ENCODE measurements around the gene DCPS.

DCPS gene

DNA sequence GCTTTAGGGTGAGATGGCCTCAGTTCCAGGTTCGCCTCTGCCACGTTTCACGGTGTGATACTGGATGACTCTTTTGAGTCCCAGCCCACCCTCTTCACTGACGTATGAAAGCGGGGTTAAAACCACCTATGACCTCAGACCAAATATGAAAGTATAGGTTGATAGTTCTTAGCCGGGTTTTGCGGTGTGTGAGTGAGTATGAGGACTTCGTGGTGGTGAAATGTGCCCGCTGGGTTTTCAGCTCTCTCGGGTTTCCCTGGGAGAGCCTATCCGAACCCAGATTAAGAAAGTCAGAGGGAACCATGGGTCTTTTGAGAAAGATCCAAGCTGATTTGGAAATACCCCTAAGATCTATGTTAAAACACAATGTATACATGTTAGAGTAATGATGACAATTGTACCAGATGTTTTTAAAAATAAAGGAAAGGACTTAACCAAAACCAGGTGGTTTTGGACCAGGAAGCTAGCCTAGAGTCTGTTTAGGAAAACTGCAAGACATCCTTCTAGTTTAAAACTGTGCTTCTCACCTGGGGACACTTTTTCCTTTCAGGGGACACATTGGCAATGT, 25.9 kb downstream of the DCPS start:
- DNase-seq, result no peak

DNA sequence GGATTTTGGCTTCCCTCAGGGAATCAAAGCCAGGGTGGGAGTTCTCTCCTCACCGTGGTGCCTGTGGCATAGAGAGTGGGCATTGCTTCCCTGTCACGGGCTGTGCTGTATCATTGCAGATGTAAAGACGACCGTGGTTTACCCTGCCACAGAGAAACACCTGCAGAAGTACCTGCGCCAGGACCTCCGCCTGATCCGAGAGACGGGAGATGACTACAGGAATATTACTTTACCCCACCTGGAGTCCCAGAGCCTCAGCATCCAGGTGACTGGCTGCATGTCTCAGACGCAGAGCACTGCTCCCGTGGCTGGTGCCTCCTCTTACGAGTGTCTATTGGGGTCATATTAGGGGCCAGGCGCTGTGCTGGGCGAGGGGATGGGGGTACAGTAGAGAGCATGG, 27.4 kb downstream of the DCPS start:
- no peak for DNase-seq

DNA sequence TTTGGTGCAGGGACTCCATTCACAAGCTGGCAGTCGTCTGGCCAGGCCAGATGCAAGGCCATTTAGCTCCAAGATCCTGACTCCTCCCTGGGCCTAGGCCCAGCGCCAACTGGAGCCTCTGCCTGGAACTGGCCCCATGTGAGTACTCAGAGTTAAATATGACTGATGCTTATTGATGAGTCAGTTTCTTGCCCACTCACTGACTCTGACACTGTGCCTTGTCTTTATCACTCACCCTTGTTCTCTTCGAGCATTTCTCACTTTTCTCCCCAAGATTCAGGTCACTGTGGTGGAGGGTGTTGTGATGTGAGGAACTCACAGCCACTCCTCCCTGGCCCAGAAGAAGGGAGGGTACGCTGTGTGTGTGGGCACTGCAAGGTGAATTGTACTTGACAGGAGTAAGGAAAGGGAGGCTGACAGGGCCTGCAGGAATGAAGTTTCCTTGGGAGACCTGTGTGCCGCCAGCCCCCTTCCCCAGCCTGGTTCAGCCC, 28.4 kb downstream of the DCPS start:
- no peak for DNase-seq

DNA sequence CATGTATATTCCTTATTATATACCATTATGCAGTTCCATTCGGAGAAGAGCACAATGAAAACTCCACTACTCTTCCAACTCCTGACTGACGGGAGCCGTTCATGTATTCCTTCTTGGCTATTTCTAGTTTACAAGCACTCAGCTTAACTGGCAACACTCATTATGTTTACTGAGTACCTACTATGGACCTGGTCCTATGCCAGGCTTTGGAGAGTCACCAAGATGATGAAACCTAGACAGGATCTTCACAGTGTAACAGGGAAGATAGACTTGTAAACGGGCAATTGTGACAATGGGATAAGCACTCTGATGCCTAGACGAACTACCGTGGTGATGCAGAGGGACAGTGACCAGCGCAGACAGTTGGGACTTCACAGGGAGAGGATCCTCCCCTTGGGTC, 29.3 kb downstream of the DCPS start:
- no peak for DNase-seq

DNA sequence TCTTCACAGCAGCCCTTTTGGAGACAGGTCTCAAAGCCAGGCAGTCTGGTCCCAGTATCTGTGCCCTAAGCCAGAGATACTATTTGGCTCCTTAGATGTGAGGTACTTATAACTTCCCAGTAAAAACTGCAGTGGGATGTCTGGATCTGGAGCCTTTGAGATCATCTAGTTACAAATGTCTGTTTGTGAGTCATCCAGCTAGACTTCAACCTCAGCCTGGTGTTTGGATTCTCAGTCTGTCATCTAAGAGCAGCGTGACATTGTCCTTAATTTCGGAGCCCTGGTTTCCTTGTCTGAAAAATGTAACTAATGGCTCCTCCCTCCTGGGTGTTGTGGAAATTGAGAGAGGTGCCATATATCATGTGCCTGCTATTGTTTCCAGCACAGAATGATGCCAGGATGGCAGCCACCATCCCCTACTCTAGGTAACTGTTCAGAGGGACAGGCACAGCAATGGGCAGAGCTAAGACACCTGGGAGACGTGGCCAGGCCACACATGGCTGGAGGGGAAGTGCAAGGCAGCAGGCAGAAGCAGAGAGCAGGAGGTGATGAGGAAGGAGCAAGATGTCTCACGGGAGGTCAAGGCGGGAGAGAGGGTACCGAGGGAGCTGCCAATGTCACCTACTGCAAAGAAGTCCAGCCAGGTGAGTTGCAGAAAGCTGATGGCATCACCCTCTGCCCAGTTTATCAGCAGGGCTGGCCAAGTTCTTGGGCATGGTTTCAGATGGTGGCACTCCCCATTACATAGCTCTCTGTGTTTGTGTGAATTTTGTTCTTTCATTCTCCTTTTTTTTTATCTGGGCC, 31.0 kb downstream of the DCPS start:
- no peak for DNase-seq

DNA sequence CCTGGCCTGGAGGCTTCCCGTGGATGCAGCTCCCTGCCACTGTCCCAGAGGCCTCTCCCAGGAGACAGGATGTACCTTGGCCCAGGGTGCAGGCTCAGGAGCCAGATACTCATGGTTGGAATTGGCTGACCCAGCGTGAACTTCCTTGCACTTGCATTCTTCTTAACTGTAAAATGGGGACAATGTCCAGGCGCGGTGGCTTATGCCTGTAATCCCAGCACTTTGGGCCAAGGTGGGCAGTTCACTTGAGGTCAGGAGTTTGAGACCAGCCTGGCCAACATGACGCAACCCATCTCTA, 31.6 kb downstream of the DCPS start:
- DNase-seq, result no peak

GRCh38 chr11:126336138-126336541, 32.3 kb downstream of the DCPS start:
- no peak for DNase-seq

DNA sequence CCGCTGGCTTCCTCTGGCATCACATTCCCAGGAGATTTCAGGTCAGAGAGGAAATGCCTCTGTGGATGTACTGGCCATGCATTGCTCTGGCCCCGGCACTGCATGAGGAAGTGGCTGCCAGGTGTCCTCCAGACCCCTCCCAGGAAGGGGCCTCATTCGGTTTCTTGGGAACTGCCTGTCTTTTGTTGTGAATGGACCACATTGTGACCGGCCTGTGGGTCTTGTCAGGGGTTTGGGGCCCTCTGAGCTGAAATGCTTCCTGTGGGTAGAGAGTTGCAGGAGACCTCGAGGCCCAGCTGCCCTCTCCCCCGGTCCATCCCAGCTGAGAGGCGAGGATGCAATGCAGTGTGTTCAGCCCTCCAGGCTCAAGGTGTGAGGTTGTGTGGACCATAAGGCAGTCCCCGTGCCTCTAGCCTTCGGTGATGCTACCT, 32.8 kb downstream of the DCPS start:
- DNase-seq, result no peak

DNA sequence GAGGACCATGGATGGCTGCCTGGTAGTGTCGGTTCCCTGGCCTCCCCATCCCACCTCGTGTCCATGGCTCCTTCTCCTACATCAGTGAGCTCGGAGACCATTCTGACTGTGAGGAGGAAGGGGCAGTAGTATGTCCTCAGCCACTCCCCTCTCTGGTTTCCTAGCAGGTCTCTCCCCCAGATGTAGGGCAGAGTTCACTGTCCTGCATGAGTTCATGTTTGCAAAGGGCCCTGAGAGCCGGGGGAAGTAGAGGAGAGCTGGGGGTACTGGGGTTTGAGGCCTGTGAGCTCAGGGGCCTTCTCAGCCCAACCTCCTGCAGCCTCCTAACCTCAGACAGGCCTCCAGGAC, 33.2 kb downstream of the DCPS start:
- DNase-seq, result no peak

- DNase-seq, result no peak
Measured at GRCh38 chr11:126337474-126338241, 33.8 kb downstream of the DCPS start.

- DNase-seq, result no peak
Measured at GRCh38 chr11:126338346-126339055, 34.6 kb downstream of the DCPS start.

DNA sequence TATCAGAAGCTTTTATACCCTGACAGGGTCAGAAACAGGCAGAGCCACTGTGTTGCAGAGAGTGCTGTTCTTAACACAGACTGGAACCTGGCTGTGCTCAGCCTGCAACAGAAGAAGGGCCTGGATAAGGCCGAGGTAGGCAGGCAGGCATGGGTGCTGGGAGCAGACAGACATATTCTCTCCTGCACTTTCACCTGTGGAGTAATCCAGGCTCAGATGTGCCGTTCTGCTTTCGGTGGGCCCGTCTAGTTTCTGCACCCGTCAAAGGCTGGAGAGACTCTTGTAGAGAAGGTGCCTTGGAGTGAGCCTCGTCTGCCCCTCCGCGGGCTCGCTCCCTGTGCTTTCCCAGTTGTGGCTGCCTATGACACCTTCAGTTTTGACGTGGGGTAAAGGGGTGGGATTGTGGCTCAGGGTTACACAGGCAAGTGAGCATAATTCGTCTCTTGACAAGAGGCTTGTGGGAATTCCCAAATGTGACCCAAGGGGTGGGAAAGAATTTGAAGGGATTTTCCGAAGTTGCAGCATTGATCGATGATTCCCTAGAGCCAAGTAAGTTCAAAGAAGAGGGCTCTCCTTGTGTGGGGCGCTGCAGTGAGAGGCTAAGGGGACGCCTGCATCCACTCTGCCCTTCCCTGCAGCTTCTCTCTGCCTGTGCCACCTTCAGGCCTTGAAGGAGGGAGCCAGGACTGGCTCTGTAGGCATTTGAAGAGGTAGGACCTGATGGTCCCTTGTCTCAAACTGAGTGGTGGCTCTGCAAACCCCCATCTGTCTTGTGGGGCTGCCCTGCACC, 35.4 kb downstream of the DCPS start:
- DNase-seq, result no peak

DNA sequence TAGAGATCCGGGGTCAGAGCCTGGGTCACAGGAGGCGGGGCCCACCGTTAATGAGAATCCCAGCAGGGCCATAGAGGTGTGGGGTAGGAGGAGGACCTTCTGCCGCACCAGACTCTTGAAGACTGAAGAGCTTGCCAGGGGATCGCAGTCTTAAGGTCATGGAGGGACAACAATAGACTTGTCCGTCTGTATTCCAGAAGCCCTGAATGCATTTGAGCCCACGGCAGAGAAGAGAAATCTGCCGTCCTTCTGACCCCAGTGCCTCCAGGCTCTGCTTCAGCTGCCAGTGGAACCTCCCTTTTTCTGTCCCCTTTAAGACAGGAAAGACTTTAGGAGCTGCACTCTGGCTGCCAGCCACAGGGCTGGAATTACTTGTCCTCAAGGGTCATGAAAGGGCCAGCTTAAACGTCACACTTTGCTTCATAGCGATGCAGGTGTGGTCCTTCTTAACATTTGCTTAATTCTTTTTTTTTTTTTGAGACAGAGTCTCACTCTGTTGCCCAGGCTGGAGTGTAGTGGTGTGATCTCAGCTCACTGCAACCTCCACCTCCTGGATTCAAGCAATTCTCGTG, 36.1 kb downstream of the DCPS start:
- DNase-seq, result no peak

DNA sequence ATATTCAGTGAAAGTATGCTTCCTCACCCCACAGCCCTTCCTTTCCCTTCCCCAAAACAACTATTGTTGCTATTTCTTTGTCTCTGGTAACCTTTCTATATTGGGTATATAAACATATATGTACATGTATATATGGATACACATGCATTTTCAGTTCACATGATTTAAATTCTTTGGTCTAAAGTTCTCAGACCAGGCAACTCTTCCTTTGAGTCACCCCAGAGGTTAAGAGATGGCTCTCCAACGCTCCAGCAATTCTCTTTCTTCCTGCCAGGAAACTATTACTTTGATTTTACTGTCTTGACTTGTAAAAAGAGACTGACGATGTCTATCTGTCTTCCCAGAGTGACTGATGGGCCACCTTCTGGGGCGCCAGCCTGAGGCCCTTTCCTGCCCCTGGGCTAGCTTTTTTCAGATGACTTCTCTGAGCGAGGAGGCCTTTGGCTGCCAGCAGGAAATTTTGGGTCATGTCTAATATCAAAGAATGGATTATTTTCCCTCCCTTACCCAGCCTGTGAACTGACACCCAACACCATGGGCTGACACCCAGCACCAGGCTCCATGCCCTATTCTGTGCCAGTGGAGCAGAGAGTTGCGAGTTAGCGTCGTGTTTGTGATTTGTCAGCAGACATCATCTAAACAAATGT, 37.2 kb downstream of the DCPS start:
- no peak for DNase-seq

DNA sequence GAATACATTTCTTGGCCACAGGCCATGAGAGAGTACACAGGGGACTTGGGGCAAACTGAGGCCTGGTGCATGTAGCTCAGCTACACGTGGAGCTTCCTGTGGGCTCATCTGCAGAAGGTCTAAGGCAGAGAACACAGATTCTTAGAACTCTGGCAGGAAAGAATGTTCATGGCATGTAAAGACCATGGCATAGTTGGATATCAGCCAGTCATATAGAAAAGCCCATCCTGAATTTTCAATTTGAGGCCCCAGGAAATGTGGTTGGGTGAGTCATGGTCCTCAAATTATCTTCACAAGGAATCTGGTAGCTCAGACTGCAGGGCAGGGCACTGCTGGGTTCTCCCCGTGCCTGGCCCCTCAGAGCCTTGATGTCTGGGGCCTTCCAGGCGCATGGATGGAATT, 37.9 kb downstream of the DCPS start:
- no peak for DNase-seq

DNA sequence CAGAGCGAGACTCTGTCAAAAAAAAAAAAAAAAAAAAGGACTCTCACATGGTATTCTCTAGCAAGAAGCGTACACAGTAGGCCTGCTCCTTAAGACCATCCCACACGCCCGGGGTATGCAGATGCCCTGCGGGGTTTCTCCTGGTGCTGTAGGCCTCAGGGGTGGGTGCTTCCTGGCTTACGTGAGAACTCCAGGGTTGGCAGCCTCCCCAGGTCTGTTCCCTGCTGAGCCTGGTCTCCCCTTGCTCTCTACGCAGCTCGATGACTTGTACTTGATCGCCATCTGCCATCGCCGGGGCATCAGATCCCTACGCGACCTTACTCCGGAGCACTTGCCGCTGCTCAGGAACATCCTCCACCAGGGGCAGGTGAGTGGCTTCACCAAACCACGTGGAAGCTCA, 39.2 kb downstream of the DCPS start:
- DNase-seq, result no peak

DNA sequence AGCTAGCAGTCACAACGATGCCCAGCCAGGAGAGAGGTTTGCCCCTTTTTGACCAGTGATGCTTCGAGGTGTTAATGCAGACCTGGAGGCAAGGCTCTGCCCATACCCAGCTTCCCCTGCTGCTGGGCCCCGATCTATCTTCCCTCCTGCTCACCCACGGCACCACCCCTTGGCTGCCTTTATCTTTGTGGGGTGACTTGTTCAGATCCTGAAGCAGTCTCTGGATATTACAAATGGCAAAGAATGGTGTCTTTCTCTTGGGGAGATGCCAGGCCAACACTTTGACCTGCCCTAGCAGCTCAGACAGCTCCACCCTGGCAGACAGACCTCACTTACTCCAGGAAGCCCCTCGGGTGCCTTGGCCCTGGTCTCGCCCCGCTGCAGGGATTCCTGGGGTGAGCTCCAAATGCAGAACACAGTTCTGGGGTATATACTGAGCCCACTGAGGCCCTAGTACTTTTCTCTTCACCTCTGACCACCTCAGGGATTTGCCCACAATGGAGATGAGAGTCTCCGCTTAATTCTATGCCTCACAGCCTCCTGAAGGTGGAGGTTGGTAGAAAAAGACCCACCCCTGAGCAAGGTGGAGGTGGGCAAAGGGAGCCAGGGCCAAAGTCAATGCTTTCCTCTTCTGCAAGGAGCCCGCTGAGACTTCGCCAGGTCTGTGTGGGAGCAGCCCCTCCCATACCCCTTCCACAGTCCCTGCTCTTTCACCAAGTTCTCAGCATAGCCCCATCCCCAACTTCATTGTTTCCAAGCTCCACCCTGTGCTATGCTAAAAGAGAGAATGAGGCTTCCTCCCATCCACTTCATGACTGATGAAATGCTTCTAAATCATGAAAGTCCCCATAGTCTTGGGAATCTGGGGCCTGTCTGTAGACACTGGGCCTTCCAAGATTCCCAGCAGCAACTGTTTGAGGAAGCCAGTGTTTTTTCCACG, 40.6 kb downstream of the DCPS start:
- no peak for DNase-seq

- DNase-seq, result no peak
Measured at GRCh38 chr11:126345283-126345682, 41.4 kb downstream of the DCPS start.

DNA sequence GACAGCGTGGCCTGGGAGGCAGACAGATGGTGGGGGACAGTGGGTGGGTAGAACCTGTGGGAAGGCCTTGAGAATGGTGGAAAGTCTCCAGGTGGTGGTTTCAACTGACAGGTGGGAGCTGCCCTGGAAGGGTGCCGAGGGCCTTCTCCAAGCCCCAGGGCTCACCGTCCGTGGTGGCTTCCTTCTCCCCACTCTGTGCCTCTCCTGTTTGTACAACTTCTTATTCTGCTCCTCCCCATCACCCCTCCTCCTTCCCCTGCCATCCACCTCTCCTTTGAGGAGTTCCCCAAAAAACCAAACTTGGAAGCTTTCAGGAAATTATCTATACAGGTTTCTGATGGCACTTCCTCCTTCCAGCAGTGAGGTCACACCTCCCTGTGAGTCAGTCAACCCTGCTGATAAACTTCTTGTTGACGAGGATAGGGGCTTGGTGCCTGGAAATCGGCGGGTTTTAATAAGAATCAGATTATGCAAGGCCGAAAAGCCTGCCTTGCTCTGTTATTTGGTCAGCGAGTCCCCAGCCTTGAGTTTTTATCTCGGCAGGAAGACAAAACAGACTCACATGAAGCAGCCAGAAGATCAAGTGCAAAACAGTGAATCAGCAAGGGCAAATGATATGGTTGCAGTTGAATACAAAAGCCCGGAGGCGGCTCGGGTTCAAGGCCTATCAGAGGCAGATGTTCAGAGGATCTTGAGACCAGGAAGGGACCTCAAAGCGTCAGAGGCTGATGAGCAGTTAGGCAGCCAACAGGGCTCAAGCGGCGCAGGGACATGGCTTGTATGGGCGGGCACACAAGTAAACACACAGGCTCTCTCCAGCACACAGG, 42.1 kb downstream of the DCPS start:
- DNase-seq, result no peak

DNA sequence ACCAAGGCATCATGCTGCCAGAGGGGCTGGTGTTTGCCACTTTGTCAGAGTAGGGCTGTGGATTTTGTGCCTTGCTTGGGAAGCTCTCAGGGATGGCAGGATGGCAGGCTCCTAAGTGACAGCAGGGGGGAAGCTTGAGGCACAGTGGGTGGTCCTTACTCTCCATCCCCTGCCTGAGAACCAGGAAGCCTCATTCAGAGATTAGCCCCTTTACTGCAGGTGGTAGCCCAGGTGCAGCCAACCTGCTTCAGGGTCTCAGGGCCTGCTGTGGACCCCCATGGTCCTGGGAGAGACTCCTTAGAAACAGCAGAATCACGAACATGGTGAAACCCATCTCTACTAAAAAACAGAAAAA, 42.7 kb downstream of the DCPS start:
- no peak for DNase-seq

All from NCI-H1048 (cell line).